ENCODE results near the gene SULT4A1. TPM values are rescaled to one million over a fixed set of nuclear protein-coding genes. Genes with fewer than 3 reads are reported as not detected.

Gene SULT4A1
- total RNA-seq, 4 donors from 2014 or later, result not detected

DNA sequence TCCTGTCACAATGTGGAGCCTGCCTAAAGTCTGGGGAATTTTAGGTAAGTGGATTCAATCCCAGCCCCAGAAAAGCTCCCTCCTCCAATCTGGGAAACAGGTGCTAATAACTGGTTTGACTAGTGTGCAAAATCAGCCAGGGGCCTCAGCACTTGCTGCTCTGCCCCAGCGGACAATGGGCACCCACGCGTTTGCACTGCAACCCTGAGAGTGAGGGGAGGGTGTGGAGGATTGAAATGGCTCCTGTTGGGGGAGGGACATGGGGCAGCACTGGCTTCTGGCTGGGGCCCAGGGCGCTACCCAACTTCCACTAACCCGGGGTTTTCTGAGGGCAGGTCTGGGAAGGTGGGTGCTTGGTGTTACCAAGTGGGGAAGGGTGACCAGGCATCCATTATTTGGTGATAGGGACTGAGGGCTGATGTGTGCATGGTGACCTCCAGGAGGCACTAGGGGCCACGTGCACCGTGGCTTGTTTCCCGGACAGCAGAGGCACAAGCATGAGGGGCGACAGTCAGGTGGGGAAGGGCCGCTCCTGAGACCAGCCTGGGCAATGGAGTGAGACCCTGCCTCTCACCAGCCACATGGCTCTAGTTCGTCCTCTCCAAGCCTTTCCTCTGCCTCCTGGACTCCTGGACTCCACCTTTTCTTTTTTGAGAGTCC lies 33.8 kb upstream of the SULT4A1 start:
- 37 to 40% methylated on average over 11 of the region's 11 CpGs for WGBS, 2 donors
- intact Hi-C loops (cut with DNase I), result no loop called here
- Histone ChIP-seq H3K27ac (no peak overlapping the region), H3K36me3 (no peaks in the 10 kb centered on the region), H3K27me3 (peaks cover 6% of the 10 kb centered on the region), H3K4me3 (replicated peaks in 1 of 3) (no peak overlapping the region), H3K9me3 (no peaks in the 10 kb centered on the region), H3K4me1 (no peaks in the 10 kb centered on the region)
- no peak for DNase-seq
- no peak for TF ChIP-seq POLR2A (IDR thresholded peaks at IDR 0.05)
- TF ChIP-seq, protein P1, sequence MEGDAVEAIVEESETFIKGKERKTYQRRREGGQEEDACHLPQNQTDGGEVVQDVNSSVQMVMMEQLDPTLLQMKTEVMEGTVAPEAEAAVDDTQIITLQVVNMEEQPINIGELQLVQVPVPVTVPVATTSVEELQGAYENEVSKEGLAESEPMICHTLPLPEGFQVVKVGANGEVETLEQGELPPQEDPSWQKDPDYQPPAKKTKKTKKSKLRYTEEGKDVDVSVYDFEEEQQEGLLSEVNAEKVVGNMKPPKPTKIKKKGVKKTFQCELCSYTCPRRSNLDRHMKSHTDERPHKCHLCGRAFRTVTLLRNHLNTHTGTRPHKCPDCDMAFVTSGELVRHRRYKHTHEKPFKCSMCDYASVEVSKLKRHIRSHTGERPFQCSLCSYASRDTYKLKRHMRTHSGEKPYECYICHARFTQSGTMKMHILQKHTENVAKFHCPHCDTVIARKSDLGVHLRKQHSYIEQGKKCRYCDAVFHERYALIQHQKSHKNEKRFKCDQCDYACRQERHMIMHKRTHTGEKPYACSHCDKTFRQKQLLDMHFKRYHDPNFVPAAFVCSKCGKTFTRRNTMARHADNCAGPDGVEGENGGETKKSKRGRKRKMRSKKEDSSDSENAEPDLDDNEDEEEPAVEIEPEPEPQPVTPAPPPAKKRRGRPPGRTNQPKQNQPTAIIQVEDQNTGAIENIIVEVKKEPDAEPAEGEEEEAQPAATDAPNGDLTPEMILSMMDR (IDR thresholded peaks at IDR 0.05), result no peak

DNA sequence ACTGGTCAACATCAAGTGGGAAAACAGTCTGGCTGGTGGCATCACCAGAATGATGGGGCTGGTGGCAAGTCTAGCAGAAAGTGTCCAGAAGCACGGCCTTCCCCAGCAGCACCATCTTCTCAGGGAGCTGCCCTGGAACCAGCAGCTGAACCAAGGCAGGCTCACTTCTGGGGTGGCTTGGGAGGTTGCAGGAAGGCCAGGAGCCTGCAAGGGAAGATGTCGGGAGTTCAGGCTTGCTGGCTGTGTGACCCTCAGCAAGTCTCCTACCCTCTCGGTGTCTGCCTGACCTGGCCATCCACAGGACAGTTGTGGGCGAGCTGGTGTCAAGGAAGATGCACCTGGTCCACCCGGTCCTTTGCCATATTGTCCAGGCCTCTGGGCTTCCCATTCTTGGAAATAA lies 31.8 kb upstream of the SULT4A1 start:
- no peaks in the 10 kb centered on the region for H3K36me3 ChIP-seq
- H3K9me3 ChIP-seq, result no peaks in the 10 kb centered on the region
- no peak overlapping the region for H3K27ac ChIP-seq
- no peaks in the 10 kb centered on the region for H3K4me1 ChIP-seq
- no peak for DNase-seq
- intact Hi-C loops (cut with DNase I), result no loop called here
- H3K27me3 ChIP-seq, result peaks cover 12% of the 10 kb centered on the region
- 70 to 86% methylated on average over 4 to 5 of the region's 5 CpGs for WGBS, 2 donors
- no peak overlapping the region for H3K4me3 ChIP-seq (replicated peaks in 1 of 3)
- TF ChIP-seq, protein P1 (IDR thresholded peaks at IDR 0.05), result no peak
- TF ChIP-seq POLR2A (IDR thresholded peaks at IDR 0.05), result no peak

DNA sequence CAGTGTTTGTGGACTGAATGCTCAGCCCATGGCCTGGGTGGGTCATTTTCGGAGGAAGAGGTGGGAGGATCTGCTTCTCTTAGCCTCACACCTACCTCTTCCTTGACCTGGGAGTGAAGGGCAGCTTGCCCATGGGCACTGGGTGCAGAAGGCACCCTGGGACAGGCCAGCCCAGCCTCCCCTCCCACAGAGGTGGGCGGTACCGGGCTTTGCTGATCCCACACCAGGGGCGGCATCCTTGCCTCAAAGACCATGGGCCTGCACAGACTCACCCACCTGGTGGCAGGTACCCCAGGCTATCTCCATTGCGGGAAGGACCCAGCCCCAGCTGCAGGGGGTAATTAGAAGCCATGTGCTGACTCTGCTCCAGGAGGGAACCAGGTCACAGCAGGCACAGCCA lies 31.0 kb upstream of the SULT4A1 start:
- intact Hi-C loops (cut with DNase I), result no loop called here
- DNase-seq, result no peak
- Histone ChIP-seq H3K27me3 (peaks cover 12% of the 10 kb centered on the region), H3K4me3 (replicated peaks in 1 of 3) (no peak overlapping the region), H3K9me3 (no peaks in the 10 kb centered on the region), H3K36me3 (no peaks in the 10 kb centered on the region), H3K27ac (no peak overlapping the region), H3K4me1 (no peaks in the 10 kb centered on the region)
- WGBS, 2 donors, result 76 to 84% methylated on average over 2 to 4 of the region's 5 CpGs
- TF ChIP-seq, protein P1 (IDR thresholded peaks at IDR 0.05), result no peak
- no peak for TF ChIP-seq POLR2A (IDR thresholded peaks at IDR 0.05)

DNA sequence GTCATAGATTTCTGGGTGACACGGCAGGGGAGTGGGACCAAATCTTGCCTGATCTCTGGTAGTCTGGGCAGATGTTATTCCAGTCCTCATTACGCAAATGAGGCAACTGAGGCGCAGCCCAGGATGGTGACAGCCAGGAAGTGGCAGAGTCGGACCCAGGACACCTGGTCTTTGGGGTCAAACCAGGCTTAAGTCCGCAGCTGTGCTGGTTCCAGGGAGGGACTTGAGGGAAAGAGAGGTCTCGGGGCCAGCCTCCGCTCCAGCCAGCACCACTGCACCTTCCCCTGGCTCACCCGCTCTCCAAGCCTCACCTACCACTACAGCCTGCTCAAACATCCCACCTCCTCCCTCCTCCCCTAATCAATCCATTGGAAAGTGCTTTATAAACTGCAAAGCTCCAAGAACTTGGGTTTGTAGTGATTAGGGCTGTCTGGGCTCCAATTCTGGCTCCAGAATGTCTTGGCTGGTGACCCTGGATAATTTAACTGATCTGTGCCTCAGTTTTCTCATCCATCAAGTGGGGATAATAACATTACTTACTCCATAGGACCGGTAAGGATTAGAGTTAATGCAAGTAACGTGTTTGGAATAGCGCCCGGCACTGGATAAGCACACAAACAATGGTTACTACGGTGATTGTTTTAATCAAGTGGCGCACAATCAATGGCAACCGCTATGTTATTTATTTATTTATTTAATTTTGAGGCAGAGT lies 30.0 kb upstream of the SULT4A1 start:
- H3K36me3 ChIP-seq, result no peaks in the 10 kb centered on the region
- no peak for DNase-seq
- H3K9me3 ChIP-seq, result no peaks in the 10 kb centered on the region
- no peak overlapping the region for H3K4me3 ChIP-seq (replicated peaks in 1 of 3)
- peaks cover 12% of the 10 kb centered on the region for H3K27me3 ChIP-seq
- no peaks in the 10 kb centered on the region for H3K4me1 ChIP-seq
- H3K27ac ChIP-seq, result no peak overlapping the region
- TF ChIP-seq POLR2A (IDR thresholded peaks at IDR 0.05), result no peak
- TF ChIP-seq, protein P1 (IDR thresholded peaks at IDR 0.05), result no peak
- whole genome bisulfite sequencing, 2 donors, result 57 to 63% methylated on average over 13 to 14 of the region's 15 CpGs
- intact Hi-C loops (cut with DNase I), result no loop called here

Measured in thyroid gland (tissue), 4 donors.